ENCODE measurements around the gene ASB11. TPM values are rescaled to one million over a fixed set of nuclear protein-coding genes. Genes with fewer than 3 reads are reported as not detected.

Gene ASB11
- total RNA-seq, 1 experiment from 2014 or later = not detected

DNA sequence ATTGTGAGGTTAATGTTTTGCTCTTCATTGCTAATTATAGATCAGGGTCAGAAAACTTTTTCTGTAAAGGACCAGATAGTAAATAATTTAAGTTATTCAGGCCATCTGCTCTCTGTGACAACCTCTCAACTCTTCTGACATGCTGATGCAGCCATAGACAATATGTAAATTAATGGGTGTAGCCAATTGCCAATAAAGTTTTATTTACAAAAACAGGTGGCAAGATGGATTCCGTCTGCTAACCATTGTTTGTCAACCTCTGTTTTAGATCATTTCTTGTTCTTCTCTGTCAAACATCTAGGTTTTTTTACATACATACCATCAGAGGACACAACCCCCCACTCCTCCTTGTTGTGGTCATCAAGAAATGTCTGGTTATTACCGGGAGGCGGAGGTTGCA lies 79.3 kb downstream of the ASB11 start:
- Histone ChIP-seq H3K27me3 (replicated peaks) (no peaks in the 10 kb centered on the region), H3K27ac (no peak overlapping the region), H3K4me3 (no peak overlapping the region), H3K36me3 (no peaks in the 10 kb centered on the region), H3K9me3 (replicated peaks) (no peaks in the 10 kb centered on the region), H3K4me1 (replicated peaks) (no peaks in the 10 kb centered on the region)
- no peak for DNase-seq (ENCODE audit: low read depth in 1 of 2, low spot score in 2 of 2)

- DNase-seq (ENCODE audit: low read depth in 1 of 2, low spot score in 2 of 2) = no peak
- Histone ChIP-seq H3K36me3 (no peaks in the 10 kb centered on the region), H3K27ac (no peak overlapping the region), H3K4me3 (no peak overlapping the region), H3K4me1 (replicated peaks) (no peaks in the 10 kb centered on the region), H3K27me3 (replicated peaks) (no peaks in the 10 kb centered on the region), H3K9me3 (replicated peaks) (no peaks in the 10 kb centered on the region)
Observed at GRCh38 chrX:15235001-15235400, 80.4 kb downstream of the ASB11 start.

GRCh38 chrX:15233416-15234015 lies 81.9 kb downstream of the ASB11 start:
- no peak overlapping the region for H3K4me3 ChIP-seq
- DNase-seq (ENCODE audit: low read depth in 1 of 2, low spot score in 2 of 2) = no peak
- H3K27ac ChIP-seq = no peak overlapping the region
- no peaks in the 10 kb centered on the region for H3K27me3 ChIP-seq (replicated peaks)
- H3K36me3 ChIP-seq = no peaks in the 10 kb centered on the region
- no peaks in the 10 kb centered on the region for H3K4me1 ChIP-seq (replicated peaks)
- no peaks in the 10 kb centered on the region for H3K9me3 ChIP-seq (replicated peaks)

Other genes with a start within 250 kb of the ASB11 start
- gene ASB9, start 45.6 kb downstream of the ASB11 start, total RNA-seq (2014; rRNA removed; shearing (Covaris generic)) = 1.4 and 3.4 TPM in 2 replicates
- gene PIGA, start 19.9 kb upstream of the ASB11 start, total RNA-seq (2014; rRNA removed; shearing (Covaris generic)) = 5.1 and 12.2 TPM in 2 replicates
- not detected in 2 replicates for gene VEGFD, start 68.8 kb upstream of the ASB11 start, total RNA-seq (2014; rRNA removed; shearing (Covaris generic))
- gene PIR, start 177.7 kb upstream of the ASB11 start, total RNA-seq (2014; rRNA removed; shearing (Covaris generic)) = 49.0 and 49.6 TPM in 2 replicates
- gene BMX, start 185.2 kb upstream of the ASB11 start, total RNA-seq (2014; rRNA removed; shearing (Covaris generic)) = not detected in 2 replicates

All from SJSA1 (cell line).